Activated CD8-positive, alpha-beta memory T cell treated with anti-CD3 and anti-CD28 coated beads, Interleukin-2, amount 10 ng/mL, durations not matched to agents 7 days and 5 days (primary cell): ENCODE results near the gene TMEM198. TPM values are rescaled to one million over a fixed set of nuclear protein-coding genes. Genes with fewer than 3 reads are reported as not detected.

Source experiments
- ATAC-seq: fragments of 150-1000 bp; cut with Tn5 transposase; one replicate; pipeline ENCODE4 v1.10.0; 2021; ENCODE audit warnings: moderate library complexity
- CTCF ChIA-PET: fragments of 350-600 bp; sonication (Branson Sonifier 250); formaldehyde crosslinking; loops from one replicate; lab custom pipeline; 2021; ENCODE audit warnings: antibody characterized with exemption; lab: Charles Lee
- DNase-seq: peaks from one replicate; pipeline ENCODE4 v3.0.0-alpha.2; 2020
- H3K27ac Mint-ChIP-seq: one replicate; pipeline ENCODE4 v1.8.0; 2021; ENCODE audit warnings: mild to moderate bottlenecking, mixed read lengths
- H3K27me3 Mint-ChIP-seq: one replicate; pipeline ENCODE4 v1.8.0; 2021; ENCODE audit warnings: mixed read lengths
- H3K36me3 Mint-ChIP-seq: one replicate; pipeline ENCODE4 v1.8.0; 2021; ENCODE audit warnings: mild to moderate bottlenecking, mixed read lengths
- H3K4me1 Mint-ChIP-seq: one replicate; pipeline ENCODE4 v1.8.0; 2021; ENCODE audit warnings: mixed read lengths
- H3K4me3 Mint-ChIP-seq: one replicate; pipeline ENCODE4 v1.8.0; 2021; ENCODE audit warnings: mild to moderate bottlenecking, moderate library complexity, mixed read lengths
- H3K9me3 Mint-ChIP-seq: one replicate; pipeline ENCODE4 v1.8.0; 2022; ENCODE audit warnings: low read depth, mixed read lengths
- total RNA-seq, 2 experiments: library from RNA; stranded (reverse); gene quantifications; one replicate each; pipeline ENCODE4 v1.2.3, GENCODE V29; 2021

The TMEM198 gene
- total RNA-seq, 2 experiments from 2014 or later, result 1.8 to 2.8 TPM

DNA sequence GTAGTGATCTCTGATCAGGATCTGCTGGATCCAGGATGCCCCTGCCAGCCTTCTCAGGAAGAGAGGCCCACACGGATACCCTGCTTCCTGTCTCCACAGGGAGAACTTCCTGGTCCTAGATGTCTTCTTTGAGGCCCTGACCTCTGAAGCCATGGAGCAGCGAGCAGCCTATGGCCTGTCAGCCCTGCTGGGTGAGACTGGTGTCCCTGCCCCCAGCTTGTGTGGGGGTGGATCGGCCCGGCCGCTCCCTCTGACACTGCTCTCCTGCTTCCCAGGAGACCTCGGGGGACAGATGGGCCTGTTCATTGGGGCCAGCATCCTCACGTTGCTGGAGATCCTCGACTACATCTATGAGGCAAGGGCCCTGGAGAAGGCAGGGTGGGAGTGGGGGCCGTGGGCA lies 6.9 kb upstream of the TMEM198 start:
- ATAC-seq (no peak), DNase-seq (no peak)
- no peak overlapping the region for H3K4me3 Mint-ChIP-seq
- peaks cover 3% of the 10 kb centered on the region for H3K36me3 Mint-ChIP-seq
- H3K4me1 Mint-ChIP-seq, result peaks cover 8% of the 10 kb centered on the region
- CTCF ChIA-PET, result interaction anchor here (0.9 to 8.4 kb wide), 4 partner anchors 9 to 134 kb away, joined by 3 to 60 read pairs (median 6); partner anchors contain the start of gene STK11IP
- H3K27ac Mint-ChIP-seq, result no peak overlapping the region
- no peaks in the 10 kb centered on the region for H3K9me3 Mint-ChIP-seq
- no peaks in the 10 kb centered on the region for H3K27me3 Mint-ChIP-seq

GRCh38 chr2:219537657-219538488 lies 6.0 kb upstream of the TMEM198 start:
- Mint-ChIP-seq H3K9me3 (no peaks in the 10 kb centered on the region), H3K27me3 (no peaks in the 10 kb centered on the region), H3K36me3 (peaks cover 3% of the 10 kb centered on the region), H3K4me3 (no peak overlapping the region), H3K27ac (no peak overlapping the region), H3K4me1 (peaks cover 15% of the 10 kb centered on the region)
- CTCF ChIA-PET, result interaction anchor here (1.1 to 8.4 kb wide), 4 partner anchors 10 to 135 kb away, joined by 3 to 89 read pairs (median 34); no protein-coding TSS in a partner anchor
- DNase-seq (no peak), ATAC-seq (no peak)

DNA sequence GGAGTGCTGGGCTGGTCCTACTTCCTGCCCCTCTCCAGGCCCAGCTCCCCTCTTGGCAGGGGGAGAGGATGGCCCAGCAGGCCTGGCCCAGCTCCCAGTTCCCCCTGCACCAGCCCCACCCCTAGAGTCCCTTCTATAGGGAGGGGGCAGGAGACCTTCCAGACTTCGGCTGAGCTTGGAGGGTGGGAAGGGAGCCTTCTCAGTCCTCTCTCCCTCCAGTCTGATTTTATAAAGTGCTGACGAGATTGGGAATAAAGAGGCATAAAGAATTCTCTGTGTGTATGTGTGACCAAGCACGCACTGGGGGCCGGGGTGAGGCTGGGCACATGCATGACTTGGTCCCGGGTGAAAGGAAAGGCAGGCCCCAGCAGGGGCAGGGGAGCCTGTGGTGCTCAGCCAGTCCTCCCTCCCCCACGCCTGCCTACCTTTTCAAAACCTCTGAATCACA lies 5.3 kb upstream of the TMEM198 start:
- Mint-ChIP-seq H3K27ac (no peak overlapping the region), H3K36me3 (peaks cover 3% of the 10 kb centered on the region), H3K4me1 (peaks cover 15% of the 10 kb centered on the region), H3K27me3 (no peaks in the 10 kb centered on the region), H3K4me3 (no peak overlapping the region), H3K9me3 (no peaks in the 10 kb centered on the region)
- CTCF ChIA-PET, result interaction anchor here (2.1 to 8.4 kb wide), 4 partner anchors 11 to 105 kb away, joined by 8 to 89 read pairs (median 66); partner anchors contain the start of gene GMPPA
- ATAC-seq, result no peak
- no peak for DNase-seq

DNA sequence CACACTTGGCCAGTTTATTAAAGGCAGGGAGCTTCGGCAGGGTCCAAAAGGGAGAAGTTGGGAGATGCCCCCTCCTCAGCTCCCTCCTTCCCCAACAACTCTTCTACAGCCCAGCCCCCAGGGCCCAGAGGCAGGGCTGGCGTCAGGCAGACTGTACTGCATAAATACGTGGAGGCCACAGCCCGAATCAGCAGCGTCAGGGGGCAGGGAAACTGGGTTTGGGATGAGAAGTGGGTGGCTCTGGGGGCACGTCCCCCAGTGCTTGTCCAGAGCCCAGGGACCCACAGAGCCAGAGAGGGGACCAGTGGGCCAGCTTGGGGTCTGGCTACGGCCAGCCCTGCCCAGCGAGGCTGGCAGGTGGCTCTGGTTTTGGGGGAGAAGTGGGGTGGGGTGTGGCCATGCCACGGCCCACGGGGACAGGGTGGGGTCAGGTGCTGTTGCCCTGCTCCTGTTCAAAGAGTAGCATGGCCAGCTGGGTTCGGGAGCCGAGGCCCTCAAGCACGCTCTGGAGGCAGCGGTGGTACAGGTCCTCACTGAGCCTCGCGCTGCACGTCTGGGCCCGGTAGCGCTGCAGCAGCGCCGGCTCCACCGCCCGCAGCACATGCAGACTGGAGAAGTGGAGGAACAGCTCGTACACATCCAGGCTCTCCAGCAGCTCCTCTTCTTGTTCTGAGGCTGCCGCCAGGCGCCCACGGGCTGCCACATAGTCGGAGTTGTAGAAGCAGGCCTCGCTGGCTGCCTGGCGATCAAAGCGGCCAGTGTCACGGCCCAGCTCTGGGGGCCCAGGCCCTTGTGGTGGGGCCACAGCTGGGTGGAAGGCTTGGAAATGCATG lies 4.7 kb upstream of the TMEM198 start:
- peaks cover 15% of the 10 kb centered on the region for H3K4me1 Mint-ChIP-seq
- no peak for DNase-seq
- no peak overlapping the region for H3K4me3 Mint-ChIP-seq
- no peaks in the 10 kb centered on the region for H3K27me3 Mint-ChIP-seq
- H3K9me3 Mint-ChIP-seq, result no peaks in the 10 kb centered on the region
- H3K36me3 Mint-ChIP-seq, result peaks cover 3% of the 10 kb centered on the region
- ATAC-seq, result no peak
- CTCF ChIA-PET, result interaction anchor here (2.5 to 8.4 kb wide), 5 partner anchors 10 to 135 kb away, joined by 8 to 89 read pairs (median 73); partner anchors contain the start of gene GMPPA
- no peak overlapping the region for H3K27ac Mint-ChIP-seq

DNA sequence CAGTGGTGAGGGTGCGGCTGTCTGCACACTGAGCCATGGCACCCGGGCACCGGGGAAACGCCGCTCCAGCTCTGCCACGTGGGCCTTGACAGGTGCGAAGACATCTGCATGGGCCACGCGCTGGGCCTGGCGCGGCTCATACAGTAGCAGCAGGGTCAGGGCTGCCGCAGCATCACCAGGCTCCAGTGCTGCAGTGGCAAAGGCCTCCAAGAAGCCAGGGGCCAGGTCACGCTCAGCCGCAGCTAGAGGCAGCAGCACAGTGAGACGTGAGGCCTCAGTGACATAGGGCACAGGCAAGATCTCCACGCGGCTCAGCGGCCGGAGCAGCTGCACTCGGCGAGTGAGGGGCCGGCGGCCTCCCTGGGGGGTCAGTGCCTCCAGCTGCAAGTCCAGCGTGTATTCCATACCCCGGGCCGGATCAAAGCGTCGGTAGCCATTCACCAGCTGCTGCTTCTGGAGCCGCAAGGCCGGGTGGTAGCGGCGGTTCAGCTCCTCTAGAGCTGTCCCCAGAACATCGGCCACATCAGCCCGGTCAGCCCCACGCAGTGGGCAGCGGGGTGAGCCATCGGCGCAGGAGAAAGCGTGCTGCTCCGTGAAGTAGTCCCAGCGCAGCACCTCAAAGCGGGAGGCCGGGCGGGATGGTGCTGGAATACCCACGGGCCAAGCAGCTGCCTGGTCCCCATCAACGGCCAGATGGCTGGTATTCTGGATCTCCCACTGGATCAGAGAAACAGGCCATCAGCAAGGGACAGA lies 3.7 kb upstream of the TMEM198 start:
- H3K4me3 Mint-ChIP-seq, result no peak overlapping the region
- CTCF ChIA-PET, result interaction anchor here (0.8 to 8.4 kb wide), 18 partner anchors 11 to 152 kb away, joined by 3 to 89 read pairs (median 7); partner anchors contain the start of genes DNPEP and GMPPA
- H3K4me1 Mint-ChIP-seq, result peaks cover 20% of the 10 kb centered on the region
- H3K9me3 Mint-ChIP-seq, result no peaks in the 10 kb centered on the region
- DNase-seq (no peak), ATAC-seq (no peak)
- H3K36me3 Mint-ChIP-seq, result peaks cover 3% of the 10 kb centered on the region
- no peak overlapping the region for H3K27ac Mint-ChIP-seq
- peaks cover 9% of the 10 kb centered on the region for H3K27me3 Mint-ChIP-seq

- peaks cover 3% of the 10 kb centered on the region for H3K36me3 Mint-ChIP-seq
- peaks cover 11% of the 10 kb centered on the region for H3K27me3 Mint-ChIP-seq
- H3K4me3 Mint-ChIP-seq, result peak overlapping the region; percentile 84
- no peaks in the 10 kb centered on the region for H3K9me3 Mint-ChIP-seq
- DNase-seq, result no peak
- no peak for ATAC-seq
- H3K4me1 Mint-ChIP-seq, result peaks cover 20% of the 10 kb centered on the region
- H3K27ac Mint-ChIP-seq, result no peak overlapping the region
- CTCF ChIA-PET, result interaction anchor here (0.6 to 8.4 kb wide), 35 partner anchors 8 to 153 kb away, joined by 3 to 89 read pairs (median 5); partner anchors contain the start of genes DNPEP, GMPPA and STK11IP
Measured at GRCh38 chr2:219540784-219541504, 2.9 kb upstream of the TMEM198 start.

DNA sequence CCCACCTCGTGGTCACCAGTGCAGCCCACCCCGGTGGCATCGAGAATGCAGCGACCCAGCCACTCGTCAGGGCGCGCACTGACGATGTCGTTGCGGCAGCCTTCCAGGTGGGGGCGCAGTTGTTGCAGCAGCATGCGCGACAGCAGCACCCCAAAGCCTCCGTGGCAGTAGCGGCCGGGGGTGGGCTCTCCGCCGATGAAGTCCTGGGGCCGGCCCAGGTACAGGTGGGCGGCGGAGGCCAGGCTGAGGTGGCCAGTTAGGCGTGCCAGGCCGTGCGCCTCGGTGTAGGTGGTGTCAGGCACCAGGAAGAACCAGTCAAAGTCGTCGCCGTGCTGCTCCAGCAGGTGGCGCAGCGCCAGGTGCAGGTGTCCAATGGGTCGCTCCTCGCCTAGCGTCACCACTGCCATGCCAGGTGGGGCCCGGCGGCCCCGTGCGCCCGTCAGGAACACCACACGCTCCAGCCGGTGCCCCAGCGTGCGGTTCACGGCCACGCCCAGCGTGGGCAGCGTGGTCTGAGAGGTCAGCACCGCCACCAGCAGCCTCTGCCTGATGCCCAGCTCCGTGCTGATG lies 2.1 kb upstream of the TMEM198 start:
- H3K4me3 Mint-ChIP-seq, result peak overlapping the region; percentile 84
- H3K4me1 Mint-ChIP-seq, result peaks cover 20% of the 10 kb centered on the region
- peaks cover 3% of the 10 kb centered on the region for H3K36me3 Mint-ChIP-seq
- DNase-seq, result peak; percentile 89
- ATAC-seq, result peak; percentile 54
- H3K9me3 Mint-ChIP-seq, result no peaks in the 10 kb centered on the region
- peak overlapping the region; percentile 43 for H3K27ac Mint-ChIP-seq
- H3K27me3 Mint-ChIP-seq, result peaks cover 17% of the 10 kb centered on the region
- CTCF ChIA-PET, result interaction anchor here (0.6 to 8.4 kb wide), 43 partner anchors 8 to 154 kb away, joined by 3 to 89 read pairs (median 4); partner anchors contain the start of genes DNPEP, GMPPA, SLC4A3 and STK11IP

DNA sequence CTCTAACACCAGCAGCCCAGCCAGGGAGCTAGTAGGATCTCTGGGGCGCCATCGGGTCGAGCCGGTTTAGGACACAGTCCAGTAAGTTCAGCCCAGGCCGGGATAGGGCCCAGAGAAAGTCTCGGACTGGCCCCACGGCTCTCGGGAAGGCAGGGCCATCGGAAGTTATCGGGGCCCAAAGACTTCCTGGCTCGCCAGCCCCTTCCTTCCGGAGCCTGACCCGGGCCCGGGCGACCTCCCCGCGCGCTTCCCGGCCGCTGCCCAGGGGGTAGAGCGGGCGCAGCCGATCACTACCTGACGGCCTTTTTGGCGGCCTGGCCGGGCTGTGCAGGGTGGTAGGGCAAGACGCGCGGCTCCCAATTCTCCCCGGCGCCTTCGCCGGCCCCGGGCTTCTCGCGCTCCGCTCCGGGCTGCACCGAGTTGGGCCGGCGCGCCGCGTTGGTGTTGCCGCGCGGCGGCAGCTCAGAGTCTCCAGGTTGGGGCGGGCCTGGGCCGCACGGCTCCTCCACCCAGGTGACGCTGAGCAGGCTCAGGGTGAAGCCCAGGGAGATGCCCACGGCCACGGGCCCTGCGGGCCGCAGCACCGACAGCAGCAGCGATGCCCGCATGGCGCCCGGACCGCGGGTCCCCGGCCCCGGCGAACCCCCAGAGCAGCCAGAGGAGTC lies 765 bp upstream of the TMEM198 start:
- CTCF ChIA-PET, result interaction anchor here (0.9 to 8.4 kb wide), 15 partner anchors 10 to 154 kb away, joined by 3 to 89 read pairs (median 6); partner anchors contain the start of genes DNPEP, GMPPA and STK11IP
- H3K36me3 Mint-ChIP-seq, result peaks cover 3% of the 10 kb centered on the region
- H3K9me3 Mint-ChIP-seq, result no peaks in the 10 kb centered on the region
- H3K27ac Mint-ChIP-seq, result peak overlapping the region; percentile 62
- peaks cover 20% of the 10 kb centered on the region for H3K4me1 Mint-ChIP-seq
- ATAC-seq (peak; percentile 51), DNase-seq (peak; percentile 54)
- peak overlapping the region; percentile 84 for H3K4me3 Mint-ChIP-seq
- peaks cover 17% of the 10 kb centered on the region for H3K27me3 Mint-ChIP-seq

DNA sequence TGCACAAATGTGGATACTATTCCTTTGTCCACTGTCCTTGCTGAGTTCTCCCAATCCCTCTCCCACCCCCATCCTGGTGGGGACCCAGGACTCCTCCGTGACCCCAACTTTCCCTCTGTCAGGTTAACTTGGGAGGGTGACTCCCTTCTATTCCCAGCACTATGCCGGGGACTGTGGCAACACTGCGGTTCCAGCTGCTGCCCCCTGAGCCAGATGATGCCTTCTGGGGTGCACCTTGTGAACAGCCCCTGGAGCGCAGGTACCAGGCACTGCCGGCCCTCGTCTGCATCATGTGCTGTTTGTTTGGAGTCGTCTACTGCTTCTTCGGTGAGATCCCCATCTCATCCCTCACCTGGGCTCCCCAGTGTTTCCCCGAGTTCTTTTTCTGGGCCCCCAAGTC lies 739 bp downstream of the TMEM198 start:
- DNase-seq, result no peak
- H3K9me3 Mint-ChIP-seq, result no peaks in the 10 kb centered on the region
- H3K27ac Mint-ChIP-seq, result no peak overlapping the region
- H3K36me3 Mint-ChIP-seq, result peaks cover 1% of the 10 kb centered on the region
- H3K4me3 Mint-ChIP-seq, result peak overlapping the region; percentile 84
- H3K4me1 Mint-ChIP-seq, result peaks cover 20% of the 10 kb centered on the region
- CTCF ChIA-PET, result interaction anchor here (2.5 to 8.4 kb wide), 4 partner anchors 15 to 141 kb away, joined by 15 to 85 read pairs (median 66); partner anchors contain the start of gene GMPPA
- ATAC-seq, result no peak
- H3K27me3 Mint-ChIP-seq, result peaks cover 17% of the 10 kb centered on the region

DNA sequence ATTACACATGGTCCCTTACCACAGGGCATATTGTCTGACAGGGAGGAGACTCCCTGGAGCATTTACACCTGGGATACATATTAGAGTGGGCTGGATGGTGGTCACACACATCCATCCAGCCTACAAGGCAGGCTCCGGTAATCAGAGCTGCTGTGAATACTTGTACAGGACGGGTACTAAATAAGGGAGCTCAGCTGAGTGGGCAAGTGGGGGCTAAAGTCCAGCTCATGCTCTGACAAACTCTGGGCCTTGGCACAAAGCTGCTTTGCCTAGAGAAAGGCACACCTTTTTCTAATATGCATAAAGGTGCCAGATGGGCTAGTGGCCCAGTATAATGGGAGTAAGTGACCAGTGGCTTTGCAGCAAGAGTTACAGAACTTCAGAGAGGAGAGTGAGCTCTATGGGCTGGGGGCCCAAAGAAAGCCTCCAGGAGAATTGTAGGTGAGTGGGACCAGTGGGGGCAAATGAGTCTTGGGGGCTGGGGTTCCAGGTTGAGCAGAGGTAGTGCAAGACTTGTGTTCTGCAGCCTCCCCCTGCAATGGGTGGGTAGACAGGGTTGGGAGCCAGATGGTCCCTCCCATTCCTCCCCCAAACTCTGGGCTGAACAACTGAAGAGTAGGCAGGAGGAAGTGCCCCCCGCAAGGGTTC lies 1.6 kb downstream of the TMEM198 start:
- peaks cover 17% of the 10 kb centered on the region for H3K27me3 Mint-ChIP-seq
- DNase-seq (no peak), ATAC-seq (no peak)
- CTCF ChIA-PET, result interaction anchor here (0.7 to 7.2 kb wide), 3 partner anchors 15 to 50 kb away, joined by 3 to 85 read pairs (median 73); partner anchors contain the start of gene GMPPA
- no peak overlapping the region for H3K27ac Mint-ChIP-seq
- H3K9me3 Mint-ChIP-seq, result no peaks in the 10 kb centered on the region
- peaks cover 20% of the 10 kb centered on the region for H3K4me1 Mint-ChIP-seq
- H3K4me3 Mint-ChIP-seq, result no peak overlapping the region
- H3K36me3 Mint-ChIP-seq, result peaks cover 1% of the 10 kb centered on the region

GRCh38 chr2:219545943-219546352 lies 2.1 kb downstream of the TMEM198 start:
- H3K9me3 Mint-ChIP-seq, result no peaks in the 10 kb centered on the region
- peaks cover 23% of the 10 kb centered on the region for H3K27me3 Mint-ChIP-seq
- H3K4me1 Mint-ChIP-seq, result peaks cover 20% of the 10 kb centered on the region
- peaks cover 1% of the 10 kb centered on the region for H3K36me3 Mint-ChIP-seq
- H3K27ac Mint-ChIP-seq, result no peak overlapping the region
- DNase-seq, result no peak
- CTCF ChIA-PET, result interaction anchor here (0.7 to 7.2 kb wide), 2 partner anchors 15 to 50 kb away, joined by 3 to 73 read pairs; partner anchors contain the start of gene GMPPA
- no peak overlapping the region for H3K4me3 Mint-ChIP-seq
- ATAC-seq, result no peak
